Stimulated activated CD4-positive, alpha-beta T cell treated with anti-CD3 and anti-CD28 coated beads, Interleukin-15, amount 100 ng/mL, for 48 hours (primary cell): ENCODE measurements around the gene SDR42E2.
"Not testable (repeated sequence)": the region's sequence is repeated elsewhere in the genome, so short reads cannot be mapped to it uniquely, and the experiment has no call there.

Experiments used
- DNase-seq, 2 donors: peaks; one replicate each; pipeline ENCODE4 v3.0.0-alpha.2; 2020; ENCODE audit warnings: low read depth in 2 of 2

Gene SDR42E2

GRCh38 chr16:22191532-22192260 lies 29.4 kb downstream of the SDR42E2 start:
- DNase-seq = no peak

DNA sequence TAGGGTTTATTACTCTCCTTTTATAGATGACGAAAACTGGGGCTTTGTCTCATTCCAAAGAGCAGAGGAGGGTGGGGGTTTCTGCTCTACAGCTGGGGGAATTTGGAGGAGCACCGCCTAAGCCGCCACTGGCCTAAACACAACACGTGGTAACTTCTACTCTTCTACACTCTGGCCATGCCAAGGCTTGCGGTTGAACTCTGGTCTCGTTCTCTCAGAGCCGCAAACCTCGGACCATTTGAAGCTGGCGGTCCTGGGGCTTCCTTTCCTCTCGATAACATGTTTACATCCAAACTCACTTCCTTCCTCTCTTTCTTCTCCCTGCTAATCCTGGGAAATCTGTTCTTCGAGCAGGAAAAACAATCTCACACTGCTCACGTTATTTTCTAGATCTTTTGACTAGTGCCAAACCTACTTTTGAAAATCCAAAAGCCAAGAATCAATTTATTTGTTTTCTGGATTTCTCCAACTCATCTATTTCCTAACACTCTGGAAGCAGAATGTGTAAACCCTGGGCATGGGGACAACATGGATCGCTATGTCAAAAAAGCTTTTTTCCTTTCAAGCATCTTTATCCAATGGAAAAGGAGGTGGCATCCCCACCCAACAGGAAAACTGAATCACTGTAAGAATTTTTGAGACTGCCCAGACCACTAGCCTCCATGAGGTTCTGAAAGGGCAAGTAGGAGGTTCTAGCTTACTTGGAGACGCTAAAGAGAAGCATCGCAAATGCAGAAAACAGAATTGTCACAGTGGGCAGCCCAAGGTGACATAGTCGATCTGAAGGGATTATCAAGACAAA lies 30.2 kb downstream of the SDR42E2 start:
- peak; percentile 68 for DNase-seq

DNA sequence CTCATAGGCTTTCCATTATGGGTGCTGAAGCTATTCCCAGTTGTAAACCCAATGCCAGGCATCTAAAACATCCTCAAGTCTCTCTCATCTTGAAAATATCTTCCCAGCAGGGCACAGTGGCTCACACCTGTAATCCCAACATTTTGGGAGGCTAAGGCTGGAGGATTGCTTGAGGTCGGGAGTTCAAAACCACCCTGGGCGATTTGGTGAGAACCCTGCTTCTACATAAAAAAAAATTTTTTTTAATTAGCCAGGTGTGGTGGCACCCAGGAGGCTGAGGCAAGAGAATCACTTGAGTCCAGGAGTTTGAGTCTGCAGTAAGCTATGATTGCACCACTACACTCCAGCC lies 30.7 kb downstream of the SDR42E2 start:
- DNase-seq = no peak

- DNase-seq = no peak
These were observed 32.6 kb downstream of the SDR42E2 start for GRCh38 chr16:22194707-22195444.

- no peak for DNase-seq
These were observed 33.1 kb downstream of the SDR42E2 start for GRCh38 chr16:22195445-22195694.

DNA sequence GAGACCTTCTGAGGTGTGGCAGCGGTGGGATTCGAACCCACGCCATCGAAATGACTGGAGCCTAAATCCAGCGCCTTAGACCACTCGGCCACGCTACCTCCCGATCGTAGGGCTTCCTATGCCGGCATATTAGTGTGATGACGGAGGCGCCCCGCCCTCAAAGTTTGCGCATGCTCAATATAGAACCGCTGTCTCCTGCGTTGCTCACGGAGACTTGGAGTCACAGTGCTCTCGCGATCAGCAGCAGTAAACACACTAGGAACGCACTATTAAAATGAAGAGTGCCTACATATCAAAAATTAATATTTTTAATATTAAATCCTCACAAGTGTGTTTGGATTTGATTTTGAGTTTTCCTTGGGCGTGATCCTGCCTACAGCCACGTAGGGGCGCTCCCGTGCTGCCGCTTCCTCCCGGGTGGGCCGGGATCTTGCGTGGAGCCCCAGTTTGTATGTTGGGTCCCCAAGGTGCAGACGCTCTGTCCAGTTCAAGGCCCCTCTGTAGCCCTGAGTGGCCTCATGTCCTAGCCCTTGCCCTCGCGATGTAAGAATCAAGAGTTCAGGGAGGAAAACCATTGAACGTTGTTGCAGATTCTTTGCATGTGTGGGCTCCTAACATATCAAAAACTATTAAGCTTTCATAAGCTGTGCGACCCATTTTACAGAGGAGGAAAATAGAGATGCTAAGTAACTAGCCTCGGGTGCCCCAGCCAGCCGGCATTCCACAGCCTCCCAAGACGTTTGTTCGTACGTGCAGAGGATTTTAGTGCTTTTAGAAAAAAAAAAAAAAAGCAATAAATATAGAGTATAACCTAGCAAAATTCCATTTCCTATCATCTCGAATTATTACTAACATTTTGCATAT lies 33.6 kb downstream of the SDR42E2 start:
- DNase-seq = peak; percentile 83 to 86

- DNase-seq = not testable (repeated sequence)
These were observed 34.4 kb downstream of the SDR42E2 start for GRCh38 chr16:22196559-22197168.

GRCh38 chr16:22198547-22199293 lies 36.4 kb downstream of the SDR42E2 start:
- no peak for DNase-seq

- no peak for DNase-seq
These were observed 39.9 kb downstream of the SDR42E2 start for GRCh38 chr16:22202261-22202637.

GRCh38 chr16:22203091-22203490 lies 40.8 kb downstream of the SDR42E2 start:
- no peak for DNase-seq

GRCh38 chr16:22204091-22204655 lies 41.9 kb downstream of the SDR42E2 start:
- DNase-seq = no peak

- DNase-seq = no peak
These were observed 43.3 kb downstream of the SDR42E2 start for GRCh38 chr16:22205577-22206012.

DNA sequence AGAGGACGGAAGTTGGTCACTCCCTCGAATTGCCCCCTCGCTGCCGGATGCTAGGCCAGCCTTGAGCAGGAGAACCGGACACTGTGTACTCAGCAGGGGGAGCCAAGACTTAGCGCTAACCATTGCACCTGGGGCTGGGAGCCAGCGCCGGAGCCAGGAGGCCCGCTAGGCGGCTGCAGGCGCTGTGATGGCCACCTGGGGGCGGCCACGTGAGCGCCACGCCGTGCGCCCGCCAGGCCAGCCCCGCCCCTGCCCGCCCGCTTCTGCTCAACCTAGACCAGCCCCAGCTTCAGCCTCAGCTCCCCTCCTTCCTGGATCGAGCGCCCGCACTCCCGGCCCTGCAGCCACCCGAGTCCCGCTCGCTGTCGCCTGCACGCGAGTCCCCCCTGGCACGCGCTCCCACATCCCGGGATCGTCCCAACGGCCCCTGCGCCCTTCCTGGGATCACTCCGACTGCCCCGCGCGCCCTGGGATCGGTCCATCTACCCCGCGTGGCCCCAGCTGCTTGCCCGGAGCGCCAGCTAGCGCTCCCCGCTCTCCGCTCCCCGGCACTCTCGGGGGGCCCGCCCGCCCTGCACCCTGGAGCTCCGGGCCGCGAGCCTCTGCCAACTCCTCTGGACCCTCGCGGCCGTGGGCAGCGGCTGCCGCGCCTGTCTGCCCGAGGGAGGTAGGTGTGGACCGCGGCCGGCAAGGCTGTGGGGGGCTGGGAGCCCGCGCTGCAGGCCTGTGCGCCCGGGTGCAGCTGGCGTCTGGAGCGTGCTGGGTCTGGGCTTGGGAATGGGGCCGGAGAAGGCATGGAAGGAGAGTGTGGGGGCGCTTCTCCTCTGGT lies 43.9 kb downstream of the SDR42E2 start, which contains the start of gene EEF2K:
EEF2K (plus strand) TSS at position 266 of the 829 bp plus-strand sequence. CDS start 19,452 bp downstream, outside the sequence.
- DNase-seq = peak; percentile 73 to 85

GRCh38 chr16:22206842-22207714 lies 44.8 kb downstream of the SDR42E2 start:
- peak; percentile 52 to 57 for DNase-seq

- DNase-seq = no peak
These were observed 45.5 kb downstream of the SDR42E2 start for GRCh38 chr16:22207715-22208360.

DNA sequence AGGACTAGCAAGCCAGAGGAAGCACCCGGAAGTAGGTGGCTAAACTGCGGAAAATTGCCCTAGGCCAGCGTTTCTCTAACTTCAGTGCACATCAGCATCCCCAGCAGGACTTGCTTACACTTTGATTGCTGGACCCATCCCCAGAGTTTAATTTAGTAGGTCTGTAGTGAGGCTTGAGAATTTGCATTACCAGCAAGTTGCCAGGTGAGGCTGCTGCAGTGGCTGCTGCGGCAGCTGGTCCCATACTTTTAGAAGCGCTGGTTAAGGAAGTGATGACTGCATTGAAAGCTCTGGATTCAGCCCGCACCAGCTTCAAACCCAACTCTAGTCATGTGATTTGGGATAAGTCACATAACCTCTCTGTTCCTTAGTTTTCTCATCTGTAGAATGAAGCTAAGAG lies 48.0 kb downstream of the SDR42E2 start:
- no peak for DNase-seq

DNA sequence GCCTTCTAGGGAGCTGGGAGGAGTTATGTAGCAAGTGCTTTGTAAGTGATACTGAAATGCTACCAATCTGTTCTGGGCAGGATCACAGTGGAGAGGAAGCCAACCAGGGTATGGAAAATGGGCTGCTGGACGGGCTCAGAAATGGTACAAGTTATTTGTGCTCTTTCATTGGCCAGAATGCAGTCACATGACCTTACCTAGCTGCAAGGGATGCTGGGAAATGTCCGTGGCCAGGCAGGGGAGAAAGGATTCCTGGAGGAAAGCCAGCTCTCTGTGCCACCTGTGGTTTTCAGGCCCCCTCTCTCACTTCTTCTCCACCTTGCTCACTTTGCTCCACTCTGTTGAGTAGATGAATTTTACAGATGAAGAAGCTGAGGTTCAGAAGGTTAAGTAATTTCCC lies 48.5 kb downstream of the SDR42E2 start:
- no peak for DNase-seq

GRCh38 chr16:22213236-22213635 lies 50.9 kb downstream of the SDR42E2 start:
- DNase-seq = no peak
